GM20431 (cell line): Measurements from ENCODE around the gene RBBP5.
"Not testable (repeated sequence)": the region's sequence is repeated elsewhere in the genome, so short reads cannot be mapped to it uniquely, and the experiment has no call there.

Experiments used
- in situ Hi-C: fragments of 300-500 bp; cut with MseI, MboI; formaldehyde crosslinking; loops from one replicate; pipeline ENCODE4 v1.15.0; 2020; ENCODE audit warnings: low sequenced_read_pairs; ENCODE audit not compliant: unreplicated experiment

Gene RBBP5

GRCh38 chr1:205121660-205122488 lies at the start of gene RBBP5:
TSS of gene RBBP5 (minus strand) at chr1:205121978. CDS start at chr1:205121873, 105 bp downstream.
- in situ Hi-C loops, result no loop called here

GRCh38 chr1:205171369-205171768 lies 49.6 kb upstream of the RBBP5 start:
- in situ Hi-C loops, result no loop called here

DNA sequence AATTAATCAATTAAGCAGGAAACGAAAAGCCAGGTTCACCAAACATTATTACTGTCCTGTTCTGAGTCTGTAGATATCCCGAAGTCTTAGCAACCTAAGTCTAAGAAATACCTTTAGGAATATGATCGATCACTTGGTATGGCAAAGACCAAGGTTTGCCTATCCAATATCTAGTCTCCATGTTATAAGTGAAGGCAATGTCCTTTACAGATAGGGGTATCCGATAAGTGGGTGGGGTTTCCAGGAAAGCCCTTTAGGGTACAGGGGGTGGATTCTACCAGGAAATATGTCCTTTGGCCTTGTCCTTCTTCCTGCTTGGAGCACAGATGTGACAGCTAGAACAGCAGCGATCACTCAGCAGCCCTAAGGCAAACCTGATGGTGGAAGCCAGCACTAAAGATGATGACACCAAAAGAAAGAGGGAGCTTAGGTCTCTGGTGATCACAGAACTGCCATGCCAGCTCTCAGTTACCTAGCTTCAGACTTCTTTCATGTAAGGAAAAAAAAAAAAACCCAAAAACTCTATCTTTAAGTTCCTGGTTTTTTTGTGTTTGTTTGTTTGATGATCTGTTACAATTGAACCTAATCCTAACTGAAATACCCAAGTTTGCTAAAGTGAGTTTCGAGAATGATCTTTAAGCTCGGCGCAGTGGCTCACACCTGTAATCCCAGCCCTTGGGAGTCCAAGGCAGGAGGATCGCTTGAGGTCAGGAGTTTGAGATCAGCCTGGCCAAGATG lies 48.9 kb upstream of the RBBP5 start:
- in situ Hi-C loops, result no loop called here

GRCh38 chr1:205169248-205169647 lies 47.5 kb upstream of the RBBP5 start:
- in situ Hi-C loops, result no loop called here

DNA sequence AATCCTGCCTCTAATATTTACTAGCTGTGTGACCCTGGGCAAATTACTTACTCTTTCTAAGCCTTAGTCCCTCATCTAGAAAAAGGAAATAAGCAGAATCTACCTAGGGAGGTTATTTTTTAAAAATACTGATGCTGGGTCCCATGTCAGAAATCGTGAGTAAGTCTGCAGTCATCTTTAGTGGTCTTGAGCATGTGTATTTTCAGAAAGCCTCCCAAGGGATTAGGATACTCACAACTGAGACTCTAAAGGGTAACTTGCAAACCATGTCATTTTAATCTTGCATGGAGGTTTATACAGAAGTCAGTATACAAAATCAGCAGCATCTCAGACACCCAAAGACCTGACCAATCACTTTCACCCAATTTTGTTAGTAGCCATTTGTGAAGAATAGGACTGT lies 46.5 kb upstream of the RBBP5 start:
- in situ Hi-C loops, result no loop called here

DNA sequence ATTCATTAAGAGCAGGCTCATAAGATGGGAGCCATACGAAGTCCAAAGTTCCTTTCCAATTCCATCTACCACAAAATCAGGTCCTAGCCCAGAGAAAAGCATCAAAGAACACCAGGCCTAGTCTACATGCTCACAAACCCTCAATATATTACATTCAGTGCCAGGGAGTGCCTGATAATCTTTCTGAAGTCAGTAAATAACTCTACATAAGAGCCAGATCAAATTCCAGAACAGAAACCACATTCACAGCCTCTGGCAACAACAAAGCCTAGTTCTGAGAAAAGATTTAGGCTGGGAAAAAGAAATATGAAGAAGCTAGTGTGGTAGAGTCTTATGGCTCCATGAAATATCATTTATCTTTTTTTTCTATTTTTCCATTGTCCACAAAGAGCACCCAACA lies 40.5 kb upstream of the RBBP5 start:
- in situ Hi-C loops, result no loop called here

- in situ Hi-C loops, result no loop called here
Observed at GRCh38 chr1:205161076-205161475, 39.3 kb upstream of the RBBP5 start.

DNA sequence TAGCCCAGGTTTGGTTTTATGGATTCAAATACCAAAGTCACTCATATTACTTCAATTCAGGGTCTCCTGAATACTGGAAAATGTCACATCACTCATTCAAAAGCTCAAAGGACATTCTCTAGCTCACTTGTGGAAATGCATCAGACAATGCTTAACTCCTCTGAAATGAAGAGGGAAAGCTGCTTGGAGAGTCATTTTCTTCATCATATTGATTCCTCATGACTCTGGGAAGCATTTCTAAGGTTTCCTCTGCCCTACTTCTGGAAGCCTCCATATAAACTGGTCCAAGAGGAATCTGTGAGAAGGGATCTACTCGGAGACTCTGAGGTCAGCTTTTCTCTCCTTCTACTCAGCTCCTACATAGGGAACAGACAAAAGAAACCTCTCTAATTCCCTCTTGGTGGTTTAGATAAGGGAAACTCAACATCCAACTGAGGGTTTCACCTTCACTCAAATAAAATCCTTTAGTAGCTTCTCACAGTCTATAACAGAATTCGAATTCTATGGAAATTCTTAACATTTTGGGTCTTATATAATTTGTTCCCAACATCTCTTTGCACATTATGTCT lies 36.4 kb upstream of the RBBP5 start:
- in situ Hi-C loops, result no loop called here

DNA sequence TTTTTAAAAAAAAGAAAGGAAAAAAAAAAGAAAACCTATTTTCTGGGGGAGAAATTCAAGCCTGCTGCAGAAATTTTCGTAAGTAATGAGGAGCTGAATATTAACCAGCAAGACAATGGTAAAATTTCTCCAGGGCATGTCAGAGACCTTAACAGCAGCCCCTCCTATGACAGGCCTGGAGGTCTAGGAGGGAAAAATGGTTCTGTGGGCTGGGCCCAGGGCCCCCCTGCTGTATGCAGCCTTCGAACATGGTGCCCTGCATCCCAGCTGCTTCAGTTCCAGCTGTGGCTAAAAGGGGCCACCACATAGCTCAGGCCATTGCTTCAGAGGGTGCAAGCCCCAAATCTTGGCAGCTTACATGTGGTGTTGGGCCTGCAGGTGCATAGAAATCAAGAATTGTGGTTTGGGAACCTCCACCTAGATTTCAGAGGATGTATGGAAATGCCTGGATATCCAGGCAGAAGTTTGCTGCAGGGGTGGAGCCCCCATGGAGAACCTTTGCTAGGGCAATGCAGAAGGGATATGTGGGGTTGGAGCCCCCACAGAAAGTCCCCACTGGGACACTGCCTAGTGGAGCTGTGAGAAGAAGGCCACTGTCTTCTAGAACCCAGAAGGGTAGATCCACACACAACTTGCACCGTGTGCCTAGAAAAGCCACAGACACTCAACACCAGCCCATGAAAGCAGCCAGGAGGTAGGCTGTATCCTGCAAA lies 34.0 kb upstream of the RBBP5 start:
- in situ Hi-C loops, result not testable (repeated sequence)

GRCh38 chr1:205152505-205152904 lies 30.7 kb upstream of the RBBP5 start:
- in situ Hi-C loops, result no loop called here

DNA sequence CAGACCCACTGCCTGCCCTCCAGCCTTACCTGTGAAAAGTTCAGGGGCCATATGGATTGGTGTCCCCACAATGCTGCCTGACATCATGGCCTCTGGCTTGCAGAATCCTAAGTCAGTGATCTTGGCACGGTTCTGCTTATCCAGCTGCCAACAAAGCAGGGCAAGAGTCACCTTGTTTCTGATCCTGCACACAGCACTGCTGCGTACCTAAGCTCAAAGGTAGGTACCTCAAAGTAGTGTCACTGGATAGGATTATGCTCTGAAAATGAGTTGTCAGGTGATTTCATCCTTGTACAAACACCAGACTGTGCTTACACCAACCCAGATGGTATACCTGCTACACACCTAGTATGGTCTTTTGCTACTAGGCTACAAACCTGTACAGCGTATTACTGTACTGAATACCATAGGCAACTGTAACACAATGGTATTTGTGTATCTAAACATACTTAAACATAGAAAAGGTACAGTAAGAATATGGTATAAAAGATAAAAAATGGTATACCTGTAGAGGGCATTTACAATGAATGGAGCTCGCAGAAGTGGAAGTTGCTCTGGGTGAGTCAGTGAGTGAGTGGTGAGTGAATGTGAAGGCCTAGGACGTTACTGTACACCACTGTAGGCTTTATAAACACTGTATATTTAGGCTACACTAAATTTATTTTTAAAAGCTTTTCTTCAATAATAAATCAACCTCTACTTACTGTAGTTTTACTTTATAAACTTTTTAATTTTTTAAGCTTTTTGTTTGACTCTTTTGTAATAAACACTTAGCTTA lies 29.1 kb upstream of the RBBP5 start:
- in situ Hi-C loops, result no loop called here

GRCh38 chr1:205147191-205147835 lies 25.5 kb upstream of the RBBP5 start:
- in situ Hi-C loops, result no loop called here

GRCh38 chr1:205144751-205145150 lies 23.0 kb upstream of the RBBP5 start:
- in situ Hi-C loops, result no loop called here

- in situ Hi-C loops, result no loop called here
Observed at GRCh38 chr1:205144046-205144720, 22.4 kb upstream of the RBBP5 start.

DNA sequence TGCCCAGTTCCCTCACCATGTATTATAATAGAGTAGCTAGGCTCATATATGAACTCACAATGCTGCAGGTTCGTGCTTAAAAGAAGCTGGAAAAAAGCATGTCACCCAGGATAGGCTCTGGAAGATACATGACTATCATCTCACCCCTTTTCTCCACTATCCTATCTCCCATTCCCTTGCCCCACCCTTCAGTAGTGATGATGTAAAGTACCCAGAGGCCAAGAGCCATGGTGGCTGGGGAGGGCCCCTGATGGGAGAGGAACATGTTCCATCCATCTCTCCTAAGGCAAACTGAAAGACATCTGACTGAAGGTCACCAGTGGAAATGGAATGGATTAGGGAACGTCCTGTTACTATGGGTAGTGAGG lies 20.3 kb upstream of the RBBP5 start:
- in situ Hi-C loops, result no loop called here

DNA sequence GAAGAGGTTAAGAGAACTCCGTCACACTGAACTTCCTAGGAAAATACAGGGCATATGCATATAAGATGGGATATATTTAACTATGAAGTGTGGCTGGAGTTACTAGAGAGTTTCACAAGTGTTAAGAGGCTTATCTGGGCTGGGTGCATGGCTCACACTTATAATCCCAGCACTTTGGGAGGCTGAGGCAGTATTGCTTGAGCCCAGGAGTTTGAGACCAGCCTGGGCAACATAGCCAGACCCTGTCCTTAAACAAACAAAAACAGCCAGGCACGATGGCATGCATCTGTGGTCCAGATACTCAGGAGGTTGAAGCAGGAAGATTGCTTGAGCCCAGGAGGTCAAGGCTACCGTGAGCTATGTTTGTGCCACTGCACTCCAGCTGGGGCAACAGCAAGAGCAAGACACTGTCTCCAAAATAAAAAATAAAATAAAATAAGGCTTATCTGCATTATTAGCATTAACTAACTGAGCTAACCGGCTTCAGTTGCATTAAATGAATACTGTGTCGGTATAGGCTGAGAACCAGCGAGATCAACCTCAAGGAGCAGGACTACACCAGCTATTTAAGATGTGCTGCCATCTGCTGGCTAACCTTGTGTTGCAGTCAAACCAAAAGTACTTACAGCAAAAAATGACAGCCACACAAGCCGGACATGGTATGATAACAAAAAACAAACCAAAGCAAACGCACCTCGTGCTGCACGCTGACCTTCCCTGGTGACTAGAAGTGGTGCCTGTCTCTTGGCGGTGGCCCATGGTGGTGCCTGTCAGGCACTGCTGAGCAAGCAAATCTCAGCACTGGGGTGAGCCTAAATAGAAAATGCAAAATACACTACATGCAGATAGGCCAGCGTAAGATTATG lies 19.7 kb upstream of the RBBP5 start:
- in situ Hi-C loops, result no loop called here

DNA sequence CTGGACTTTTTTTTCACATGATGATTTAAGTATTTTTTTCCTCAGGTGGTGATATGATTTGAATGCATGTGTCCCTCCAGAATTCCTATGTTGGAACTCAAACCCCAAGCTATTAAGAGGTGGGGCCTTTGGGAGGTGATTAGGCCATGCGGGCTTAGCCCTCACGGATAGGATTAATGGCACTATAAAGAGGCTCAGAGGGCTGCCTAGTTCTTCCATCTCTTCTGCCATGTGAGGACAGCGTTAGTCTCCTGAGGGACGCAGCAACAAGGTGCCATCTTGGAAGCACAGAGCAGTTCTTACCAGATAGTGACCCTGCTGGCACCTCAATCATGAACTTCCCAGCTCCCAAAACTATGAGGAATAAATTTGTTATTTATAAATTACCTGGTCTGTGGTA lies 18.3 kb upstream of the RBBP5 start:
- in situ Hi-C loops, result no loop called here

GRCh38 chr1:205137901-205138300 lies 16.1 kb upstream of the RBBP5 start:
- in situ Hi-C loops, result no loop called here
